Upper lobe of right lung (tissue), 1 donor: ENCODE results near the gene PDLIM5. TPM values are rescaled to one million over a fixed set of nuclear protein-coding genes. Genes with fewer than 3 reads are reported as not detected.
"Not testable (repeated sequence)": the region's sequence is repeated elsewhere in the genome, so short reads cannot be mapped to it uniquely, and the experiment has no call there.

Source experiments
- ATAC-seq: fragments of 200-7000 bp; cut with Tn5 transposase; one replicate; pipeline ENCODE4 v1.9.1; 2020; ENCODE audit warnings: mild to moderate bottlenecking, moderate library complexity
- DNase-seq: peaks from one replicate; pipeline ENCODE4 v3.0.0-alpha.2; 2020
- H3K27ac ChIP-seq: fragments of 200-600 bp; one replicate; pipeline ENCODE4 v1.8.0; 2022
- H3K27me3 ChIP-seq: fragments of 200-600 bp; one replicate; pipeline ENCODE4 v1.8.0; 2022; ENCODE audit warnings: mild to moderate bottlenecking
- H3K36me3 ChIP-seq: fragments of 200-600 bp; one replicate; pipeline ENCODE4 v1.8.0; 2022
- H3K4me1 ChIP-seq: fragments of 200-600 bp; one replicate; pipeline ENCODE4 v1.8.0; 2022
- H3K4me3 ChIP-seq: fragments of 200-600 bp; one replicate; pipeline ENCODE4 v1.8.0; 2022; ENCODE audit warnings: mild to moderate bottlenecking
- H3K9me3 ChIP-seq: fragments of 200-600 bp; one replicate; pipeline ENCODE4 v1.8.0; 2022
- intact Hi-C: fragments of 100-400 bp; cut with DNase I; formaldehyde crosslinking; loops from one replicate; pipeline ENCODE4 v1.11.0; 2022
- total RNA-seq: library from RNA; stranded (reverse); fragmentation: NEBNext Ultra II Directional; extraction: Animal tissue kit (Norgen Biotek cat#: 25700); gene quantifications from one replicate; pipeline ENCODE4 v1.2.1, GENCODE V29; 2021
- TF ChIP-seq, protein P1 (sequence below): fragments of 200-600 bp; IDR thresholded peaks from one replicate; pipeline ENCODE4 v1.8.0; 2022; ENCODE audit warnings: antibody characterized with exemption
- donor health status: DM: no; HTN: yes; CAD: no; lungs with severe emphysema.

The PDLIM5 gene
- total RNA-seq, 1 donor from 2014 or later: 82.8 TPM

DNA sequence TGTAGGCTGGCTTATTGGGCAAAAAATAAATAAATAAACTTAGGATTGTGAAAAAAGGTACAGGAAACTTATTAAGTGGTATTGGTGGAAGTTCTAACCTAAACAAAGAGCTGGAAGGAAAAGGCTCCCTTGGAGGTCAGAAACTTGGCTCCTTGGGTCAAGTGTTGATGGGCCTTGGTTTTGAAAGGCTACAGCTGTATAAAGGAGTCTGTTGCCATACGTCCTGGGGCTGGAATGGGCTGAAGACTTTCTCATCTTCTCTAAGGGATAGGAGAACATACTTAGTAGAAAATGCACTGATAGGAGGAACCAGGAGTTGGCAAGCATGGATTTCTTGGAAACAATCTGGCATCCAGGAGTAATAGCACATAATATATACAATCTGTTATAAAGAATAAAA is 56.6 kb downstream of the PDLIM5 start:
- no peak overlapping the region for H3K27ac ChIP-seq
- no peaks in the 10 kb centered on the region for H3K27me3 ChIP-seq
- H3K36me3 ChIP-seq: no peaks in the 10 kb centered on the region
- no peaks in the 10 kb centered on the region for H3K9me3 ChIP-seq
- no peak overlapping the region for H3K4me3 ChIP-seq
- TF ChIP-seq, protein P1, sequence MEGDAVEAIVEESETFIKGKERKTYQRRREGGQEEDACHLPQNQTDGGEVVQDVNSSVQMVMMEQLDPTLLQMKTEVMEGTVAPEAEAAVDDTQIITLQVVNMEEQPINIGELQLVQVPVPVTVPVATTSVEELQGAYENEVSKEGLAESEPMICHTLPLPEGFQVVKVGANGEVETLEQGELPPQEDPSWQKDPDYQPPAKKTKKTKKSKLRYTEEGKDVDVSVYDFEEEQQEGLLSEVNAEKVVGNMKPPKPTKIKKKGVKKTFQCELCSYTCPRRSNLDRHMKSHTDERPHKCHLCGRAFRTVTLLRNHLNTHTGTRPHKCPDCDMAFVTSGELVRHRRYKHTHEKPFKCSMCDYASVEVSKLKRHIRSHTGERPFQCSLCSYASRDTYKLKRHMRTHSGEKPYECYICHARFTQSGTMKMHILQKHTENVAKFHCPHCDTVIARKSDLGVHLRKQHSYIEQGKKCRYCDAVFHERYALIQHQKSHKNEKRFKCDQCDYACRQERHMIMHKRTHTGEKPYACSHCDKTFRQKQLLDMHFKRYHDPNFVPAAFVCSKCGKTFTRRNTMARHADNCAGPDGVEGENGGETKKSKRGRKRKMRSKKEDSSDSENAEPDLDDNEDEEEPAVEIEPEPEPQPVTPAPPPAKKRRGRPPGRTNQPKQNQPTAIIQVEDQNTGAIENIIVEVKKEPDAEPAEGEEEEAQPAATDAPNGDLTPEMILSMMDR: no peak
- DNase-seq: no peak
- ATAC-seq: no peak
- peaks cover 23% of the 10 kb centered on the region for H3K4me1 ChIP-seq
- intact Hi-C loops: no loop called here

DNA sequence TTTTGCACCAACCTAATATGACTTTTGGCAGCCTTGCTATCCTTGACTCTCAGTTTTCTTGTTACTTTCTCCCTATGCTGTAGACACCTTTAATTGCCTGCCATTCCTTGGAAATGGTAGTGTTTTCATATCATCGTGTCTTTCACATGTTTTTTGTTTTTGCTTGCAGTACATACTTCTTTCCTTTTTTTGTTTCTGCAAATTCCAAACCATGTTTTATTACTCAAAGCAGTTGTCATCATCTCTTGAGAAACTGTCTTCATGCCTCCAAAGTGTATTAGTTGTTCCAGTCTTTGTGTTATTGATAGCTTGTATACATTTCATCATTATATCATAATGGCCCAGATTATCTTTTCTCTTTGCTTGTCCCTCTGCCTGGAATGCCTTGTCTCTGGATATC is 57.1 kb downstream of the PDLIM5 start:
- DNase-seq (no peak), ATAC-seq (no peak)
- H3K4me3 ChIP-seq: no peak overlapping the region
- H3K9me3 ChIP-seq: no peaks in the 10 kb centered on the region
- intact Hi-C loops: no loop called here
- H3K4me1 ChIP-seq: peaks cover 23% of the 10 kb centered on the region
- TF ChIP-seq, protein P1: no peak
- no peak overlapping the region for H3K27ac ChIP-seq
- no peaks in the 10 kb centered on the region for H3K27me3 ChIP-seq
- H3K36me3 ChIP-seq: no peaks in the 10 kb centered on the region

DNA sequence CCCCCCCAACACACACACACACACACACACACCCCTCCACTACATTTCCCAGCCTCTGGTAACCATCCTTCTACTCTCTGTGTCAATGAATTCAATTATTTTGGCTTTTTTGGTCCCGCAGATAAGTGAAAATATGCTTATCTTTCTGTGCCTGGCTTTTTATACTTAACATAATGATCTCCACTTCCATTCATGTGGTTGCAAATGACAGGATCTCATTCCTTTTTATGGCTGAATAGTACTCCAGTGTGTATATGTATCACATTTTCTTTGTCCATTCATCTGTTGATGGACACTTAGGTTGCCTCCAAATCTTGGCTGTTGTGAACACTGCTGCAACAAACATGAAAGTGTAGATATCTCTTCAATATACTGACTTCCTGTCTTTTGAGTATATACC is 59.8 kb downstream of the PDLIM5 start:
- TF ChIP-seq, protein P1: no peak
- no peaks in the 10 kb centered on the region for H3K9me3 ChIP-seq
- H3K27ac ChIP-seq: no peak overlapping the region
- peaks cover 23% of the 10 kb centered on the region for H3K4me1 ChIP-seq
- DNase-seq: no peak
- intact Hi-C loops: no loop called here
- no peak overlapping the region for H3K4me3 ChIP-seq
- no peak for ATAC-seq
- no peaks in the 10 kb centered on the region for H3K36me3 ChIP-seq
- H3K27me3 ChIP-seq: no peaks in the 10 kb centered on the region

DNA sequence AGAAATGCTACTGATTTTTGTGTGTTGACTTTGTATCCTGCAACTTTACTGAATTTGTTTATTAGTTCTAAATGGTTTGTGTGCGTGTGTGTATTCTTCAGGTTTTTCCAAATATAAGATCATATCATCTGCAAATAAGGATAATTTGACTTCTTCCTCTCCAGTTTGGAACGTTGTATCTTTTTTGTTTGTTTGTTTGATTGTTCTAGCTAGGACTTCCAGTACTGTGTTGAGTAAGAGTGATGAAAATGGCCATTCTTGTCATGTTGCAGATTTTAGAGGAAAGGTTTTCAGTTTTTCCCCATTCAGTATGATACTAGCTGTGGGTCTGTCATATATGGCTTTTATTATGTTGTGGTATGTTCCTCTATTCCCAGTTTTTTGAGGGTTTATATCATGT is 61.8 kb downstream of the PDLIM5 start:
- H3K4me1 ChIP-seq: peaks cover 11% of the 10 kb centered on the region
- H3K9me3 ChIP-seq, intact Hi-C loops, DNase-seq, H3K27ac ChIP-seq, H3K4me3 ChIP-seq, H3K27me3 ChIP-seq, H3K36me3 ChIP-seq, ATAC-seq: not testable (repeated sequence)

DNA sequence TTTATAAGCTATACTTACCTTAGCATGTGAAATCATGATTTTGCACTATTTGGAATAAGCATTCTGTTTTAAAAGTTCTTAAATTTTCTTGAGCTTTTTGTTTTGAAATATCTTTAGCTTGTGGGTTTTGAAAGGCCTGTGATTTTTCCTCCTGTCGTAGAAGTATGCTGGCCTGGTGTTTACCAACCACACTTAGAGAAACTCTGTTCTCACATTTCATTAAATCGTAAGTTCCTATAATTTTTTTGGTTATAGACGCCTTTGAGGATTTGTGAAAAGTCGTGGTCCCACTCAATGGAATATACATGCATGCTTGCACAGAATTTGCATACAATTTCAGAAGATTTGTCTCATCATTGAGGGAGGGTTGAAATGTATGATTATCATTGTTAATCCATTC is 63.6 kb downstream of the PDLIM5 start:
- Histone ChIP-seq H3K27ac (no peak overlapping the region), H3K4me1 (peaks cover 20% of the 10 kb centered on the region), H3K9me3 (no peaks in the 10 kb centered on the region), H3K4me3 (no peak overlapping the region), H3K27me3 (no peaks in the 10 kb centered on the region), H3K36me3 (no peaks in the 10 kb centered on the region)
- intact Hi-C loops: no loop called here
- TF ChIP-seq, protein P1: no peak
- DNase-seq (no peak), ATAC-seq (no peak)

DNA sequence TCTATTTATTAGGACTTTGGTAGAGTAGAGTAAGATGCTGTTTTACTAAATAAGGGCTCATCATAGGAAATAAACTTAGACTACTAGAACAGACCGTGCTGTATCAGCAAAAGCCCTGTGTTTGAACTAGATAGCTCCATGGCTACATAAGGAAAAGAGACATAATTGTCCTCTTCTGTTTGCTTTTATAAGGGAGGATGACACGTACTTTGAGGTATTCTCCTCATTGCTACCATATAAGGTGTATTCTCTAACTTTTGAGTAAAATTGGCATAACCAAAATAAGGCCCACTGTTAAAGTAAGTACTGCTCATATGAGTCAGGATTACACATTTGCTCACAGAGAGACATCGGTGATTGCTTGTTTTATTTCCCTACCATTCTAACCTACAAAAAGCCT is 64.3 kb downstream of the PDLIM5 start:
- intact Hi-C loops: no loop called here
- no peak overlapping the region for H3K4me3 ChIP-seq
- H3K9me3 ChIP-seq: no peaks in the 10 kb centered on the region
- TF ChIP-seq, protein P1: no peak
- no peak overlapping the region for H3K27ac ChIP-seq
- no peaks in the 10 kb centered on the region for H3K27me3 ChIP-seq
- ATAC-seq (no peak), DNase-seq (no peak)
- H3K4me1 ChIP-seq: peaks cover 22% of the 10 kb centered on the region
- no peaks in the 10 kb centered on the region for H3K36me3 ChIP-seq
